ENCODE data around the gene ZNF804B.
"Not testable (repeated sequence)": the region's sequence is repeated elsewhere in the genome, so short reads cannot be mapped to it uniquely, and the experiment has no call there.

The ZNF804B gene

GRCh38 chr7:89228688-89229171 is 469.2 kb downstream of the ZNF804B start:
- FAIRE-seq; DNase-seq (ENCODE audit: insufficient read length, low spot score): not testable (repeated sequence)

- FAIRE-seq (no peak), DNase-seq (ENCODE audit: insufficient read length, low spot score) (no peak)
These were observed 478.7 kb downstream of the ZNF804B start for GRCh38 chr7:89238156-89238555.

- FAIRE-seq: no peak
- DNase-seq (ENCODE audit: insufficient read length, low spot score): no peak
These were observed 486.7 kb downstream of the ZNF804B start for GRCh38 chr7:89246196-89246595.

- DNase-seq (ENCODE audit: insufficient read length, low spot score): no peak
These were observed 487.7 kb downstream of the ZNF804B start for GRCh38 chr7:89247207-89247606.

GRCh38 chr7:89259085-89259484 is 499.6 kb downstream of the ZNF804B start:
- FAIRE-seq (no peak), DNase-seq (ENCODE audit: insufficient read length, low spot score) (no peak)

More at GRCh38 chr7:89247207-89247606, 487.7 kb downstream of the ZNF804B start:
- no peak for FAIRE-seq

GRCh38 chr7:89264126-89264525 is 504.6 kb downstream of the ZNF804B start:
- FAIRE-seq: no peak

GRCh38 chr7:89265631-89266030 is 506.1 kb downstream of the ZNF804B start:
- no peak for FAIRE-seq

More at GRCh38 chr7:89264126-89264525, 504.6 kb downstream of the ZNF804B start:
- DNase-seq (ENCODE audit: insufficient read length, low spot score): no peak

GRCh38 chr7:89283302-89283701 is 523.8 kb downstream of the ZNF804B start:
- FAIRE-seq: no peak
- no peak for DNase-seq (ENCODE audit: insufficient read length, low spot score)

More at GRCh38 chr7:89265631-89266030, 506.1 kb downstream of the ZNF804B start:
- no peak for DNase-seq (ENCODE audit: insufficient read length, low spot score)

GRCh38 chr7:89308535-89308934 is 549.0 kb downstream of the ZNF804B start:
- DNase-seq (ENCODE audit: insufficient read length, low spot score) (no peak), FAIRE-seq (no peak)

GRCh38 chr7:89311886-89312285 is 552.4 kb downstream of the ZNF804B start:
- no peak for FAIRE-seq
- no peak for DNase-seq (ENCODE audit: insufficient read length, low spot score)

- DNase-seq (ENCODE audit: insufficient read length, low spot score) (no peak), FAIRE-seq (no peak)
These were observed 553.1 kb downstream of the ZNF804B start for GRCh38 chr7:89312551-89312950.

- FAIRE-seq (no peak), DNase-seq (ENCODE audit: insufficient read length, low spot score) (no peak)
These were observed 557.2 kb downstream of the ZNF804B start for GRCh38 chr7:89316584-89317251.

- DNase-seq (ENCODE audit: insufficient read length, low spot score): no peak
- FAIRE-seq: no peak
These were observed 572.5 kb downstream of the ZNF804B start for GRCh38 chr7:89332026-89332425.

GRCh38 chr7:89334797-89335196 is 575.3 kb downstream of the ZNF804B start:
- no peak for FAIRE-seq
- DNase-seq (ENCODE audit: insufficient read length, low spot score): no peak

- FAIRE-seq (no peak), DNase-seq (ENCODE audit: insufficient read length, low spot score) (no peak)
These were observed 576.0 kb downstream of the ZNF804B start for GRCh38 chr7:89335490-89335889.

GRCh38 chr7:89336121-89336520 is 576.6 kb downstream of the ZNF804B start:
- FAIRE-seq (no peak), DNase-seq (ENCODE audit: insufficient read length, low spot score) (no peak)

GRCh38 chr7:89339748-89340147 is 580.2 kb downstream of the ZNF804B start:
- FAIRE-seq (no peak), DNase-seq (ENCODE audit: insufficient read length, low spot score) (no peak)

- FAIRE-seq (no peak), DNase-seq (ENCODE audit: insufficient read length, low spot score) (no peak)
These were observed 597.6 kb downstream of the ZNF804B start for GRCh38 chr7:89357121-89357520.

- no peak for DNase-seq (ENCODE audit: insufficient read length, low spot score)
- no peak for FAIRE-seq
These were observed 617.7 kb downstream of the ZNF804B start for GRCh38 chr7:89377219-89377618.

GRCh38 chr7:89385411-89385810 is 625.9 kb downstream of the ZNF804B start:
- DNase-seq (ENCODE audit: insufficient read length, low spot score): no peak
- no peak for FAIRE-seq
